SW 1271 (cell line): ENCODE results near the gene THBS3.
"Not testable (repeated sequence)": the region's sequence is repeated elsewhere in the genome, so short reads cannot be mapped to it uniquely, and the experiment has no call there.

Experiments used
- DNase-seq, 2 experiments: peaks; one replicate each; lab custom pipeline; 2025; lab: John Stamatoyannopoulos, UW

THBS3 gene

DNA sequence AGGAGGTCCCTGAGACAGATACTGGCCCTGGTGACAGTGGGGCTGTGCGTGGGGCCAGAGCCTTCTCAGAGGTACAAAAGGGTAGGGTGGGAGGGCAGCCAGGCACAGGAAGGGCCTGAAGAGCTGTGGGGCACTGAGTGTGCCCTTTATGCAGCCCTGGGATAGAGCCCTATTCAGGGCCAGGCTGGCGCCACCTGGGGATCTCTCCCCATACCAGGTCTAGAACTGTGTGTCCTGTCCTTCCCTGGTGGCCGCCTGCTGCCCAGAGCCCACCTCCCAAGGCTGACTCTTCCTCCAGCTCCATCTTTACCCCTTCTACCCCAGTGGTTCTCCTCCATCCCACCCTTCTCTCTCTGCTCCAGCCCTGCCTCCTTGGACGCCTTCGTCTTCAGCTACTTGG, 25.8 kb upstream of the THBS3 start:
- DNase-seq: not testable (repeated sequence)

GRCh38 chr1:155232001-155232978, 24.6 kb upstream of the THBS3 start:
- not testable (repeated sequence) for DNase-seq

DNA sequence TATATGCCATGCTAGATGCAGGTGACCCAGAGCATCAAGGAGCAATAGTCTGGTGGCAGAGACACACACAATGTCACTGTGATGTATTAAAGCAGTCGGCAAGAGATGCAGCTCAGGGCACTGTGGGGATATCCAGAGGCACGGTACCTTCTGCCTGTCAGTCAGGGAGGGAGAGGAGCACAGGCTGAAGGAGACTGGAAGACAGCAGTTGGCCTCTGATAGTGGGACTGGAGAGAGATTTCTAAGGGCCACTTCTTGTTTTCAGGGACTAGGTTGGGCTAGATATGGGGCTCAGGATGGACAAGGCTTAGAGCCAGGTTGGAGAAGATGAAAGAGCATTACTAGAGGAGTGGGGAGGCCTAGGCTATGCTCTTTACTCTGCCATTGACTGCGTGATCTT, 23.6 kb upstream of the THBS3 start:
- not testable (repeated sequence) for DNase-seq

DNA sequence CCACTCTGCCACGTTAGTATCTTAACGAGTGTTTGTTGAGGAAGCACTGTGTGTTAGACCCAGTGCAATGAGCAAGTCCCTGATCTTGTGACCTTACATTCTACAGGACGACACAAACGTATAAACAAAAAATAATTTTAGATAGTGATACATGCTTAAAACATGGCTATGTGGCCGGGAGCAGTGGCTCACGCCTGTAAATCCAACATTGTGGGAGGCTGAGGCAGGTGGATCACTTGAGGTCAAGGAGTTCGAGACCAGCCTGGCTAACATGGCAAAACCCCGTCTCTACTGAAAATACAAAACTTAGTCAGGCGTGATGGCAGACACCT, 20.4 kb upstream of the THBS3 start:
- no peak for DNase-seq

- DNase-seq: peak; percentile 89 to 96
These were observed 19.8 kb upstream of the THBS3 start for GRCh38 chr1:155227261-155228095.

DNA sequence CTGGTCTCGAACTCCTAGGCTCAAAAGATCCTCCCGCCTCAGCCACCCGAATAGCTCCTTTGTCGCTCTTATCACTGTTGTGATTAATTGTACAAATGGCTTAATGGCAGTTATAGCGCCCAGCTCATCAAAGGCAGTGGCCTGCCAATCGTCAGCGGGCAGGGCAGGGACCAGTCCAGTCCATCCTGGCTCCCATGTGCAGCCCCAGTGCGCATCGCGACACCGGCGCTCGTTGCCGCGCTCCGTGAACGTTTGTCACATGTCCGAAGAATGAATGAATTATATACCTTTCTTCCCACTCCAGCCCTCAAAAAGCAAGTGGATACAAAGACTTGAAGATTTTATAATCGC, 19.2 kb upstream of the THBS3 start:
- peak in 1 of 2 experiments; percentile 55 for DNase-seq

GRCh38 chr1:155226188-155226909, 18.7 kb upstream of the THBS3 start:
- peak; percentile 64 to 80 for DNase-seq

DNA sequence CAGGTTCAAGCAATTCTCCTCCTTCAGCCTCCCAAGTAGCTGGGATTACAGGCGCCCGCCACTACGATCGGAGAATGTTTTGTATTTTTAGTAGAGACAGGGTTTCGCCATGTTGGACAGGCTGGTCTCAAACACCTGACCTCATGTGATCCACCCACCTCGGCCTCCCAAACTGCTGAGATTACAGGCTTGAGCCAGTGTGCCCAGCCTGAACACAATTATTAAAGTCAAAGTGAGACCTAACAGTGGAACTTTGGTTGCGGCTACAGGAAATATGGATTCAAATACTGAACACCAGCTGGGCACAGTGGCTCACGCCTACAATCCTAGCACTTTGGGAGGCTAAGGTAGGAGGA, 17.7 kb upstream of the THBS3 start:
- not testable (repeated sequence) for DNase-seq

DNA sequence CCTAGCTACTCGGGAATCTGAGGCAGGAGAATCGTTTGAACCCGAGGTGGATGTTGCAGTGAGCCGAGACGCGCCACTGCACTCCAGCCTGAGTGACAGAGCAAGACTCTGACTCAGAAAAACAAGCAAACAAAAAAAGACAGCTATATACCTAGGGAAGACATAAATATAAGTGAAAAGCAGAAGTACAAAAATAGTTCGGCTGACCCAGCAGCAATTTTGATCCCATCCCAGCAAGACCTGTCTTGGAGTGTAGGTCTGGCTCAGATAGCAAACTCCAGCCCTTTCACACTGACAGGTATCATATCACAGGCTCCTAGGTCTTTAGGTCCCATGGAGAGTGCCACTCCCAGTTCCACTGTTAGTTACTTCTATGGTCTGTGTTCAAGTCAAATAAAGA, 15.3 kb upstream of the THBS3 start:
- DNase-seq: no peak

GRCh38 chr1:155220211-155220965, 12.7 kb upstream of the THBS3 start:
- not testable (repeated sequence) for DNase-seq

DNA sequence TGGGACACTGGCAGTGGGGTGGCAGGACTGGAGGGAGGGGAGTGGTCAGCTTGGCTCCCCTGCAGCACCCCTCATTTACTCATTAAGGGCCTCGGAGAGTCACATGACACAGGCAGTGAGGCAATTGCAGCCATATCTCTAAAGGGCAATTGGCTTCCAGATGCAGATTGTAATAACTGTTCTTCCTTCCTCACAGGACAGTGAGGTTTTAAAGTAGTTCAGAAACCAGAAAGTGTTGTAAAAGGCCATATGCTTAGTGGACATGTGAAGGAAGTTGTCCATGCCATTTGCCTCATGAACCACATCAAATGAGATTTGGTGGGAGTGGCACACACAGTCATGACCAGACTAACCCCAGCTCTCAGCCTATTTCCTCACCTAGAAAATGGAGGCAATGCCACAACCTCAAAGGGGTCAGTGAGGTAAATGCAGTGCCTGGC, 11.9 kb upstream of the THBS3 start:
- DNase-seq: no peak

DNA sequence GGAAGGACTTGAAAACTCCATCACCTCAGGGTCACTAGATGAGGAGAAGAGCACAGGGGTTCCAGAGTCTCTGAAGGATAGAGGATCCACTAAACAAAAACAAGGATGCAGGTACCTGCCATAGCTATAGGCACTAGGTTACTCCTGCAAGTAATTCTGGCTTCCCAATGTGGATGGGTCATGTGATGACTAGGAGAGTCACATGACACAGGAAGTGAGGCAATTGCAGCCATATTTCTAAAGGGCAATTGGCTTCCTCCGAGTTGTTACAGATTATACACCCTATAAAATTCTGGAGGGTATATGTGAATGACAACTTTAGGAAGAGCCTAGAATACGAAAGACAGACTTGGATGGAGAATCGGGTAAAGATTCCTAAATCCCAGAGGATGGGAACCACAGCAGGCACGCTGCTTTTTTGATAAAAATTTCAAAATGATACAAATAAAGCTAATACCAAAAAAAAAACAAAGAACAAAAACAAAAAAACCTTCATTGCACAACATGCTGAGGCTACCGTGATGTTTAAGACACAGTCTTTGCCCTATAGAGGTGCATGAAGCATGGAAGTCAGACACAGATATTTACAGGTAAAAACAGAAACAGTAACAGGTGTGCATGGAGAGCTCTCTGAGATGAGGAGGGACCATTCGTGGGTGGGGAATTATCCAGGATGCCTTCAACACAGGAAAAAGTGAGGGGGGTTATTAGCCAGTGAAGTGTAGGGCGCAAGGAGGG, 11.3 kb upstream of the THBS3 start:
- DNase-seq: no peak

DNA sequence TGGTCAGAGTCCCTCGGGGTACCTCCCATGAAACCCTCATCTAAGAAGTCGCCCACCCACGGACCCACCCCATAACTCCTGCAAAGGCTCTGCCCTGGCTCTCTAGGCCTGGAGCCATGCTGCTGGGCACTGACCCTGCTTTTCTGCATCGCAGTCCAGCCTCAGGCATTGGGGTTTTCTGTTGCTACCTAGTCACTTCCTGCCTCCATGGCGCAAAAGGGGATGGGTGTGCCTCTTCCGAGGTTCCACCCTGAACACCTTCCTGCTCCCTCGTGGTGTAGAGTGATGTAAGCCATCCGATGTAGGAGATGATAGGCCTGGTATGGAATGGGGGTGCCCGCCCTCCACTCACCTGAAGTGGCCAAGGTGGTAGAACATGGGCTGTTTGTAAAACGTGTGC, 7.0 kb upstream of the THBS3 start:
- not testable (repeated sequence) for DNase-seq

- not testable (repeated sequence) for DNase-seq
These were observed 4.3 kb upstream of the THBS3 start for GRCh38 chr1:155212051-155212440.

DNA sequence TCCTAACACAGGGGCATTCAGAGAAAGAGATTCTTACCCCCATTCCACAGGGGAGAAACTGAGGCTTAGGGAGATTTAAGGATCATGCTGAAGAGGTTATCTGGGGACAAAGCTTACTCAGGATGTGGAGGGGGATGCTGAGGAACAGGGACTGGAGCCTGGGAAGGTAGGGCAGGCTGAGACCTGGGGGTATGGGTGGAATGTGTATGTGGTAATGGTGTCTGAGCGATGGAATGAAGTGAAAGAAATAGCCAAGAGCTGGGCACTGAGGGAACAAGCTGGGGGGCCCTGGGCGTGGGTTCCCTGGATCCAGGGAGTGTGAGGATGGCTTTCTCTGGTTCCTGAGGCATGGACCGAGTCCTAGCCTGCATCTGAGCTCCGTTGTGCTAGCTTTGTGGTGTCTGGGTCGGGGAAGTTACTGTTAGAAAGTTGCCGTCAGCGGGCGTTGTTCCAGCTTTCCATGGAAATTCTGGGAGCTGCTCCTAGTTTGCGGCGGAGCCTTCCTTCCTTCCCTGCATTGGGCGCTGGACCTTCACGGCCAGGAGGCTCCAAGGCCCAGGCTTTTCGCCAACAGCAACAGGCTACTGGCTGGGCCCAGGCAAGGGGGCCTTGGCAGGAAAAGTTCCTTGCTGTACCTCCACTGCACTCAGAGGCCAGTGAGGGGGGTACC, 3.8 kb upstream of the THBS3 start:
- not testable (repeated sequence) for DNase-seq

DNA sequence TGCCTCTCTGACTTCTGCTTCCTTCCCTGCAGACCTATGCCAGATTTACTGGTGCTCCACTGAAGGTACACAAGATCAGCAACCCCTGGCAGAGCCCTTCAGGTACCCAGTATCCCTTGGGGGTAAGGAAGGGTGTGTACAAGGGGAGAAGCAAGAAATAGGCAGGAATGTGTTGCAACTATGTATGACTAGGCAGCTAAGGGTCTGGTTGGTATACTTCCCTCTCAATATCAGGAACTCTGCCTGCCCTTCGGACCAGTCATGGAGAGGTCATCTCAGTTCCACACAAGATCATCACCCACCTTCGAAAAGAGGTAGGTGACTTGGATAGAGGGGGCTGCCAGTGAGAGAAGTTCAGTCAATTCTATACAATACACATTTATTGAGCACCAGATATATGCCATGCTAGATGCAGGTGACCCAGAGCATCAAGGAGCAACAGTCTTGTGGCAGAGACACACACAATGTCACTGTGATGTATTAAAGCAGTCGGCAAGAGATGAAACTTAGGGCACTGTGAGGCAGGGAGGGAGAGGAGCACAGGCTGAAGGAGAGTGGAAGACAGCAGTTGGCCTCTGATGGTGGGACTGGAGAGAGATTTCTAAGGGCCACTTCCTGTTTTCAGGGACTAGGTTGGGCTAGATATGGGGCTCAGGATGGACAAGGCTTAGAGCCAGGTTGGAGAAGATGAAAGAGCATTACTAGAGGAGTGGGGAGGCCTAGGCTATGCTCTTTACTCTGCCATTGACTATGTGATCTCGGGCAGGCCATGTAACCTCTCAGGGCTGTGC, 2.8 kb upstream of the THBS3 start:
- no peak for DNase-seq

DNA sequence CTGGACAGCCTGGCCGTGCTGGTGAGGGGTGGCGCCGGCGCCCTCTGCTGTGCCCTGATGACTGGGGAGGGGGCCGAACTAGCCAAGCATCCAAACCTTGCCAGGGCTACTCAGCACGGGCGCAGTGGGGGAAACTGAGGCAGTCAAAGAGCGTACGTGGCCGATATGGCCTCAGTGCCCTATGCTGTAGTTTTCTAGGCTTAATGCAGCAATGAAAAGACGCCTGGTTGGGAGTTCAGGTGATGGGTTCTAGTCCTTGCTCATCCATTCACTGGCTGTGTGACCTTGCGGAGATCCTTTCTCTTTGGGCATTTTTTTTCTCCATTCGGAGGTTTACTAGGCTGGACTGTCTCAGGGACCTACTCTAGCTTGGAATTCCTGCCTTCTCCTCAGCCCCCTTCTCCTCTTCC, 1.6 kb upstream of the THBS3 start:
- DNase-seq: no peak

- DNase-seq: peak; percentile 39 to 69
These were observed 1.0 kb upstream of the THBS3 start, which contains the start of gene MTX1 for GRCh38 chr1:155208541-155209311. MTX1 (plus strand) TSS chr1:155208695; CDS start chr1:155208805, 110 bp downstream.
